ENCODE data around the gene MVB12B.

GRCh38 chr9:126341426-126341825, 14.8 kb downstream of the MVB12B start:
- no peak for TF ChIP-seq POLR2A (IDR thresholded peaks at IDR 0.05)
- TF ChIP-seq CTCF (IDR thresholded peaks at IDR 0.05) = no peak

All from Peyer's patch (tissue), 4 donors.